ENCODE data around the gene THBD. TPM values are rescaled to one million over a fixed set of nuclear protein-coding genes. Genes with fewer than 3 reads are reported as not detected.

Gene THBD
- polyA plus RNA-seq, 3 donors: 5.3 to 7.8 (median 6.0) TPM

DNA sequence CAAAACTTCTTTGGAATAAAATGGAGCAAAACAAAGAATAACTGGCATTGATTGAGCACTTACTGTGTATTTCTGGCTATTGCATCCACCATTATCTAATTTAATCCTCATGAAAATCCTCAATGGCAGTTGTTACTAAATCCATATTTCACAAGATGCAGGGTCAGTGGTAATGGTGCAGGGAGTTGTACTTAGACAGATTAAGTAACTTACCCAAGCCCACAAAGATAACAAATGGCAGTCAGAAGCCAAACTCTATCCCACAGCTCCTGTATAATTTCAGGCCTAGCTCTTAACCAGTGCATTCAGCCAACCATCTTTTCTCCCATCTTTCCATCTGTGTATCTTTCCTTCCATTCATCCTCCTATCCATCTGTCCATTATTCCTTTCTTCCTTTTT, 43.7 kb downstream of the THBD start:
- DNase-seq (ENCODE audit: extremely low read depth in 1 of 11, low read depth in 9 of 11, low spot score in 4 of 11): no peak

DNA sequence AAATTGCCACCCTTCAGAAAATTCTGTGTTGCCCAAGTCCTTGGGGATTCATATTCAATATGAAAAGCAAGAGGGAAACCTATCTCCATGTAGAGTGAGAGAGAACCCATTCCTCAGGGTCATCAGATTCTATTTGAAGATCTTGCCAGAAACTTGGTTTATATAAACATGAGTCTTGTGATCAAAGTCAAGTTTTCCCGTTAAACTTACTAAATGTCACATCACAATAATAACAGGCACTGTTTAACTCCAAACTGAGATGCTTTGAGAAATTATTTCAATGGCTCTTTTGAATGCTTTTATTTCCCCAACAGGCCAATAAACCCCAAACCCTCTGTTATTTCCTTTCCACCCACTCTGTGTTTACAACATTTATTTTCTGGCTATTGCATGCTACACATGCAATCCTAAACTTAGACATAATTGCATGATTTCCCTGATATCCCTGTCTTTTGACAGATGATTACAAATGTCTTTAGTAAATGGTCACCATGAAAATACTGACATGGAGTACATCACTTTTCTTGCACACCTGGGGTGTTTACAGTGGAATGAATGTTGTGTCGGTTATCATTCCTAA, 45.5 kb downstream of the THBD start:
- no peak for DNase-seq (ENCODE audit: extremely low read depth in 1 of 11, low read depth in 9 of 11, low spot score in 4 of 11)

DNA sequence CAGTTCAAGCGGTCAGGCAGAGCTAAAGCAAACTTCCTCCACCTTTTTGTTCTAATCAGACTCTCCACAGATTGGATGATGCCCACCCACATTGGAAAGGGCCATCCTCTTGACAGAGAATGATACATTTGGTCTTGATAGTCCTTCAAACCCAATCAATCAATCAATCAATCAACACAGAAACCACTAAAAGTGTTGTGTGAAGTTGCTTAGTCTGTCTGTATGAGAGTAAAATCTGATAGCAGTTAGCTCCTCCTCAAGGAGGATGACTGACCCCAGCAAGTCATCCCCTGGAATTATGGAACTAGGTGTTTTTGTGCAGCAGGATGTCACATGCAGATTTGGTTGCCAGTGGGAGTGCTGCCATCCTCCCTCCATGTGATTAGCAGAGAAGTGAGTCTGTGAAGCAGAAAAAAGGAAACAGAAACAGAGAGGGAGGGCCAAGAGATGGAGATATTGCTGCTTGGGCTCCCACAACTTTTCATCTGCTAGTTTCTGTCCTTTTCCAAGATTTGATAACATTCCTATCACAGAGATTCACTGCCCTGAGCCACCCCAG, 46.3 kb downstream of the THBD start:
- DNase-seq (ENCODE audit: extremely low read depth in 1 of 11, low read depth in 9 of 11, low spot score in 4 of 11): no peak

DNA sequence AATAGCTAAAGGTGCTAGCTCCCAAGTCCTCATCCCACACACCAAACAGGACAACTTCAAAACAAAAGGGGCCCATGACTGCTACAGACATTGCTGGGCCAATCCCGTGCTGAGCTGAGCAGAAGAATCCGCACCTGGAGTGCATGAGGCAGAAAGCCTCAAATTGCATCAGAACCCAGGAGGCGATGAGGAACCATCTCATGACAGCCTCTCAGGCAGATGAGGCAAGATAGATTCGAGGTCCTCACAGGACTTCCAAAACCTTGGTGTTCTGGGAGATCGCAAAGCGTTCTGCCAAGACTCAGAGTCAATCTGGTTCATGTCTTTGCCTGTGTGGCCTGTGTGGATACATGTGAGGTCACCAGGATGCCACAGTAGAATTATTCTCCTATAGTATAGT, 47.2 kb downstream of the THBD start:
- DNase-seq (ENCODE audit: extremely low read depth in 1 of 11, low read depth in 9 of 11, low spot score in 4 of 11): no peak

DNA sequence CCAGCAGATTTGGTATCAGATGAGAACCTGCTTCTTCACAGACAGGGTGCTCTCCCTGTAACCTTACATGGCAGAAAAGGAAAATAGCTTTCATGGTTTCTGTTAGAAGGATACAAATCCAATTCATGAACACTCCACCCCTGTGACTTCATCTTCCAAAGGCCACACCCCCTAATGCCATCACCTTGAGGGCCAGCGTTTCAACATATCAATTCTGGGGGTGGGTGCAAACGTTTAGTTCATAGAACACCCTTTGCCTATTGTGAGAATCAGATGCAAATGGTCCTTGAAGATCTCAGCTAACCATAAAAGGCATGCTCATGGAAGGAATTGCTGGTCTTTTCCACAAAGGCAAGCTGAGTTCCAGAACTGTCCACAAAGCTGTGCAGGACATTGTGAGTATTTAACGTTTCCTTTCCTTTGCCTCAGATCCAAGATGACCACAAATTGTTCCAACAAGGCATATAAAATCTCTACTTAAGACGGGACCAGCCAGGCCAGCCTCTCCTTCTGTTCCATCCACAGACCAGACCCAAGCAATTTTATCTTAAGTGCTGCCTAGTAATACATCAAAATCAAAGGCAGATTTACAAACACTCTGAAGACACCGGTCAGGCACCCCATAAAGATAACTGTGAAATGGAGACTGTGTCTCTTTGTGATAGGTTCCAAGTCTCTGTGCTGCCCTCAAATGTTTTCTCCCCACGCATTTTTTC, 49.1 kb downstream of the THBD start:
- DNase-seq (ENCODE audit: extremely low read depth in 1 of 11, low read depth in 9 of 11, low spot score in 4 of 11): no peak

DNA sequence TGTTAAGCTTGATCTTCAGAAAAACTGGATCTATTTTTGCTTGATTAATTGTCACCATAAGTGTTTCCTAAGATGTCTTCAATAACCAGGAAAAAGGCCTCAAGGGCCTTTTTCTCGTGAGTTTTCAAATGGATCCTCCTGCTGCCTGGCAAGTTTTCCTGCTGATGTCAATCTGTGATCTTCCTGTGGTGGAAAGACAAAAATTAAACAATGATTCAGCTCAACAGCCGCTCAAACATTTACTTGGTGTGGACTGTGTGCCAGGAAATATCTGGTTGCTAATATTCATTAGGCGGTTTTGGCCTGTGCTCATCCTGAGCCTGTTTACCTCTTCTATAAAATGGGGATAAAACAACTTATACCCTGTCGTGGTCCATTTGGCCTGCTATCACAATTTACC, 49.7 kb downstream of the THBD start:
- DNase-seq (ENCODE audit: extremely low read depth in 1 of 11, low read depth in 9 of 11, low spot score in 4 of 11): no peak

DNA sequence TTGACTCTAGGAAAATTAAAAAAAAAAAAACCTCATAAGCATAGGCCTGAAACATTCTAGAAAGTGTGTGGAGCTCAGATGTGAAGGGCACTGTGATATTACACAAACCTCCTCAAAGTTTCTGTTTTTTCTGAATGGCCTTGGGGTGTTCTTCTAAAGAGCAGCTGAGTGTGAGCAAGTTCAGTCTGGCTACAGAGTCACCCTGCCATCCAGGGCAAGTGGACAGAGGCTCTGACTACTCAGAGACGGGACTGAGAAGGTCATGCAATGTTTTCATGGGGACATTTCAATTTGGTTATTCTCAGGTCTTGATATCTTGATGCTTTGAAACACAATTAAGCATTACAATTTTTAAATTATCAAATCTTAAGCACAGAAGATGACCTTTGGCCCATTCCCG, 51.0 kb downstream of the THBD start:
- no peak for DNase-seq (ENCODE audit: extremely low read depth in 1 of 11, low read depth in 9 of 11, low spot score in 4 of 11)

DNA sequence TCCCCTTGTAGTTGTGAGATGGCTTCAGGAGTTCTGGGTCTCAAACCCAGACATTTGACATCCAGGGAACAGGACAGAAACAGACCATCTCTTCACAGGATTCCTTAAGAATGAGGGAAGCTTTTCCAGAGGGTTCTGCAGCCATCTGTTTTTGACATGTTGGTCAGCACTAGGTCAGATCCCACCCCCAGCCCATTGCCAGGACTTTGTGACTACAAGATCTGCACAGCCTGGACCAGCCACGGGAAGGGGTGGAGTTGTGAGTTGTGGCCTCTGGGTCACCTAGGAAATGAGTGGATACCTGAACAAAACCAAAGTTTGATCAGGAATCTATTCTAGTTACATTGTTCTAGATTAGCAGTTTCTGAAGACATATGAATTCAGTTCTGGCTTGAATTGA, 53.5 kb downstream of the THBD start:
- no peak for DNase-seq (ENCODE audit: extremely low read depth in 1 of 11, low read depth in 9 of 11, low spot score in 4 of 11)

Other genes starting within 250 kb of the THBD start
- gene SSTR4, start 14.4 kb downstream of the THBD start, polyA plus RNA-seq (ENCODE audit: insufficient read length in 3 of 3): under 1 TPM in 2 of 3 donors, not detected in 1; 0.07 to 0.14 TPM
- 10 to 100 TPM; 38.1 to 43.3 (median 41.0) TPM for gene CD93, start 36.7 kb upstream of the THBD start, polyA plus RNA-seq (ENCODE audit: insufficient read length in 3 of 3)

Data from renal cortex interstitium (tissue), 11 donors.